Activated CD8-positive, alpha-beta memory T cell treated with anti-CD3 and anti-CD28 coated beads for 36 hours (primary cell): ENCODE data around the gene COIL. TPM values are rescaled to one million over a fixed set of nuclear protein-coding genes. Genes with fewer than 3 reads are reported as not detected.
"Not testable (repeated sequence)": the region's sequence is repeated elsewhere in the genome, so short reads cannot be mapped to it uniquely, and the experiment has no call there.

Source experiments
- CTCF ChIA-PET: fragments of 350-600 bp; sonication (Branson Sonifier 250); formaldehyde crosslinking; loops from one replicate; lab custom pipeline; 2021; ENCODE audit warnings: antibody characterized with exemption; lab: Charles Lee
- POLR2A ChIA-PET: fragments of 350-600 bp; sonication (Branson Sonifier 250); formaldehyde crosslinking; loops from one replicate; lab custom pipeline; 2021; ENCODE audit warnings: antibody characterized with exemption; lab: Charles Lee
- total RNA-seq, 2 experiments: library from RNA; stranded (reverse); gene quantifications; one replicate each; pipeline ENCODE4 v1.2.3, GENCODE V29; 2021

Gene COIL
- total RNA-seq, 2 experiments from 2014 or later = 21.5 to 22.5 TPM

DNA sequence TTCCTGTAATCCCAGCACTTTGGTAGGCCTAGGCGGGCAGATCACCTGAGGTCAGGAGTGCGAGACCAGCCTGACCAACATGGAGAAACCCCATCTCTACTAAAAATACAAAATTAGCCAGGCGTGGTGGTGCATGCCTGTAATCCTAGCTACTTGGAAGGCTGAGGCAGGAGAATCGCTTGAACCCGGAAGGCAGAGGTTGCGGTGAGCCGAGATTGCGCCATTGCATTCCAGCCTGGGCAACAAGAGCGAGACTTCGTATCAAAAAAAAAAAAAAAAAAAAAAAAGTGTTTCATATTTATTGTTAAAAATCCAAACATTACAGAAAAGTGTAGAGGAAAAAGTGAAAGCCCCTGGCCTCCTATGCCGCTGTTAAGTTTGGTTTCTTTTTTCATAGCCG is 19.7 kb upstream of the COIL start:
- CTCF ChIA-PET = interaction anchor here (1.4 kb wide), 1 partner anchor 23 kb away, joined by 3 read pairs; no protein-coding TSS in a partner anchor
- POLR2A ChIA-PET = not testable (repeated sequence)

DNA sequence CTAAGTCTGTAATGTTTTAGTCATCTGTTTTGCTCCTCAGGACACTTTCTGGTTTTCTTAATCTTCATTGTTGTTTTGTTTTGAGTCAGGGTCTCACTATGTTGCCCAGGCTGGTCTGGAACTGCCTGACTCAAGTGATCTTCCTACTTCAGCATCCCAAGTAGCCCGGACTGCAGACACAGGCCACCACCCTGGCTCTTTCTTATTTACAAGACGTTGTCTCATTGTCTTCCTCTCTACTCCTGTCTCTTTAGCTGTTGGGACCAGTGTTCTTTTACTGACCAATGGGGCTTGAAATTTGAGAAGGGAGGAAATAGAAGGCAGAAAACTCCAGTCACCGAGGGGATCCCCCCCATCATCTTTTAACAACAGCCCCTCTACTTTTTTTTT is 18.2 kb upstream of the COIL start:
- POLR2A ChIA-PET = no interaction called here

DNA sequence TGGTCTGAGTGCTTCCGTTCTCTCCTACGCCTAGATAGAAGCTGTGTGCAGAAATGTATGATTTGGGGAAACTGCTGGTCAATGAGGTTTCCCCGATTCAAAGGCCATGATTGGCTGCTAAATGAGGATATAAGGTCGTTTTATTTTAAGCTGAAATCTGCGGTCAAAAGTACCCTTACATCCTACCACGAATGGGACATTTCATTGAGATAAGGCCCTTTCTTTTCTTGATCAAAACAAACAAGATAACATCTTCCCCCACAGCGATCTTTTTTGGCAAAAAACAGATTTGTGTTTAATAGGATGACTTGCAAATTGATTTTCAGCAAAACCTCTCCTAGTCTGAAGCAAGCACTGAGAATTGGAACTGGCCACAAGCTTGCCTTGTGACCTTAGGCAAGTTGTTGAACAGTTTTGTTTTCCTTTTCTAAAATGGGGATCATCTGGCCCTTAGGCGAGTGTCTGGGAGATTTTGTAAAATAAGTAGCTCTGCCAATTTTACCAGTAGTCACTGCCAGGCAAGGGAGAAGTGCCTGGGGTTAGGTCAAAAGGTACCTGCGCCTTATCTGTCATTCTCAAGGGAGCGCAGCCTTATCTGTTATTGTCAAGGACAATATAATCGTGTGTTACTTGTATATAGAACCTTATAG is 17.7 kb upstream of the COIL start:
- POLR2A ChIA-PET = interaction anchor here (0.5 to 0.8 kb wide), 4 partner anchors 15 to 620 kb away, joined by 3 to 4 read pairs (median 4); no protein-coding TSS in a partner anchor
- CTCF ChIA-PET = interaction anchor here (0.8 kb wide), 1 partner anchor 29 kb away, joined by 4 read pairs; no protein-coding TSS in a partner anchor

More for the DNA sequence above, 18.2 kb upstream of the COIL start:
- CTCF ChIA-PET = interaction anchor here (1.4 kb wide), 1 partner anchor 22 kb away, joined by 3 read pairs; no protein-coding TSS in a partner anchor

DNA sequence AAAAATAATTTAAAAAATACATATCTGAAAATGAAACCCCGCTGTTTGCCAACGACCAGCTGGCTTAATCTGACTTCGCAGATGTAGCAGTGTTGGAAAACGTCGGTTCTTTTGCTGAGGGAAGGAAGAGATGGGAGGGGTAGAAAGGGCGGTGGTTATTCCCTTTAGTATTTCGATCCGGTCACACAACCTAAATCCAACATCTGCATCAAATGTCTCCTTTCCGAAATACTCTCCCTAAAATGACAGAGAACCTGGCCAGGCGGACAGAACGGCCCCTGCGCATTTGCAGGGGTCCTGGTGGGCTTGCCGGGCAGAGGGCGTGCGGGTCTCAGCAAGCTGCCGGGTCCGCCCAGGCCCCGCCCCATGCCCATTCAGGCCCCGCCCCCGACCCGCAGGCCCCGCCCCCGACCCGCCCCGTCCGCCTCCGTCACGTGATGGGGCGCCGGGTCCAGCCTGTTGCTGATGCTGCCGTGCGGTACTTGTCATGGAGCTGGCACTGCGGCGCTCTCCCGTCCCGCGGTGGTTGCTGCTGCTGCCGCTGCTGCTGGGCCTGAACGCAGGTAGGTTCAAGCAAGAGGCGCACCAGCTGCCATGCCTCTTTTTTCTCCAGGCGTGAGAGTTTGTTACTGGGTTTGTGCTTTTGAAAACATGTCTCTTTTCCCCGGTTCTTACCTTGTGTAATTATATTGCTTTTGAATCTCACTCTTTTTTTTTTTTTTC is 17.0 kb upstream of the COIL start, which contains the start of gene SCPEP1:
SCPEP1 (plus strand) TSS at position 459 of the 723 bp plus-strand sequence; CDS start at position 488, 29 bp downstream.
- ChIA-PET CTCF (interaction anchor here (0.8 to 1.6 kb wide), 3 partner anchors 11 to 33 kb away, joined by 3 to 5 read pairs (median 4); no protein-coding TSS in a partner anchor), POLR2A (interaction anchor here (0.7 to 0.8 kb wide), 4 partner anchors 74 to 620 kb away, joined by 3 to 4 read pairs (median 3); no protein-coding TSS in a partner anchor)

DNA sequence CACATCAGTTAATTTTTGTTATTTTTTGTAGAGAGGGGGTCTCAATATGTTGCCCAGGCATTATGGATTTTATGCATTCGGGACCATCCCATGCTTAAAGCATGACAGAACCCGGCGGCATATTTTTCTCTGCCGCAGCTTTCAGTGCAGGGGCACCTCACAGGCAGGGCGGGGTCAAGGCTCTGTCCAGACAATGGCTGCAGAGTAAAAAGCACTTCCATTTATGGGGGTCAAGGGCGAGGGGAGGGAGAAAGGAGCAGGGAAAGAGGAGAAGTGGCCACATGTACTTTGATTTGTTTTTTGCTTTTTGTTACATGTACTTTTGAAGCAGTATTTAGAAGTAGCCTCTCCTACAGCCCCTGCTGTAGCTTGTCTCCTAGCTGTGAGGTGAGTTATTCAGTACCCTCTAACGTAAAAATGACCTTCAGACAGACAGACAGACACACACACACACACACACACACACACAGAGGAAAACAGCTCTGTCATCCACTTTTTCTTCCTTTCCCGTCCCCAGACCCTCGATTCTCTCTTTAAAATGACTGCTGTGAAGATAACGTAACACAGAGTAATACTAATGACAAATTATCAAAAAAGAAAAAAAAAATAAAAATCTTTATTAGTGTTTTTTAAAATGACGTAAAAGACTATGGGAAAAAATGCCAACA is 16.2 kb upstream of the COIL start:
- ChIA-PET POLR2A (interaction anchor here (0.6 to 0.7 kb wide), 3 partner anchors 65 to 109 kb away, joined by 3 to 5 read pairs (median 3); no protein-coding TSS in a partner anchor), CTCF (interaction anchor here (1.0 to 1.6 kb wide), 3 partner anchors 10 to 856 kb away, joined by 3 to 5 read pairs (median 3); no protein-coding TSS in a partner anchor)

DNA sequence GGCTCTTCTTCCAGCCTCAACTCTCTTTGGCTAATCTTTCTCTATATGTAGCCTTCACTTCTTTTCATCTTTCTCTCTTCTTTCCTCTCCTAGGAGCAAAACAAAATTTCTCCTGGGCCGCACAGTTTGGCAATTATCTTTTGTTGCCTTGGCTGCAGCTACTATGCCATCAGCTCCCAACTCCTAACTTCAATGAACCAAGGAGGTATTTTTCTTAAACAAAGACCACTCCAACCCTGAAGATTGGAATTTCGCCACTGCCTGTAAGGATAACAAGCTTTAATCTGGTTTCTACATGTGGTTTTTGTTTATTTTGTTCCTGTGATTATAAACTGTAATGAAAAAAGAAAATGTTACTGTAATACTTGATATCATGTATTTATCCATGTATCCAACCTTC is 14.8 kb upstream of the COIL start:
- ChIA-PET POLR2A (no interaction called here), CTCF (interaction anchor here (0.7 kb wide), 1 partner anchor 870 kb away, joined by 3 read pairs; no protein-coding TSS in a partner anchor)

DNA sequence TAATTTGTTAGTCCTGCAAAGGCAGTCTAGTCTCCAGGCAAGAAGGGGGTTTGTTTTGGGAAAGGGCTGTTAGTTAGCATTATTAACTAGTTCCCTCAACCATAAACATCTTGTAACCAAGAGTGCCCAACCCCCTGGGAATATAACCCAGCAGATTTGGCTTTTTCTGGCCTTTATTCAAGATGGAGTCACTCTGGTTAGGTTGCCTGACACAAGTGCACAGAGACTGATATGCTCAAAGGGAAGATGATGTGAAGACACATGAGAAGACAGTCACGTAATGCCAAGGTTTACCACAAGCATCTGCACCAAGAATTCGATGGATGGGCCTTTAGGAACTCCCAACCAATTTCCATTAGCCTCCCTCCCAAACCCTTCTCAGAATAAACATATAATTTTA is 13.2 kb upstream of the COIL start:
- POLR2A ChIA-PET = no interaction called here
- CTCF ChIA-PET = no interaction called here

DNA sequence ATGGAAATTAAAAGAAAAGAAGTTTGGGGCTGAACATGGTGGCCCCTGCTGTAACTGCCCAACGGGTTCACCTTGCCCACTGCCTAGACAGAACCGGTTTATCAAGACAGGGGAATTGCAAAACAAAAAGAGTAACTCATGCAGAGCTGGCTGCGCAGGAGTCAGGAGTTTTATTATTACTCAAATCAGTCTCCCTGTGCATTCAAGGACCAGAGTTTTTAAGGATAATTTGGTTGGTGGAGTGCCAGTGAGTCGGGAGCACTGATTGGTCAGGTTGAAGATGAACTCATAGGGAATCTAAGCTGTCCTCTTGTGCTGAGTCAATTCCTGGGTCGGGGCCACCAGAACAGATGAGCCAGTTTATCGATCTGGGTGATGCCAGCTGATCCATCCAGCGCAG is 12.7 kb upstream of the COIL start:
- CTCF ChIA-PET = no interaction called here
- POLR2A ChIA-PET = no interaction called here

DNA sequence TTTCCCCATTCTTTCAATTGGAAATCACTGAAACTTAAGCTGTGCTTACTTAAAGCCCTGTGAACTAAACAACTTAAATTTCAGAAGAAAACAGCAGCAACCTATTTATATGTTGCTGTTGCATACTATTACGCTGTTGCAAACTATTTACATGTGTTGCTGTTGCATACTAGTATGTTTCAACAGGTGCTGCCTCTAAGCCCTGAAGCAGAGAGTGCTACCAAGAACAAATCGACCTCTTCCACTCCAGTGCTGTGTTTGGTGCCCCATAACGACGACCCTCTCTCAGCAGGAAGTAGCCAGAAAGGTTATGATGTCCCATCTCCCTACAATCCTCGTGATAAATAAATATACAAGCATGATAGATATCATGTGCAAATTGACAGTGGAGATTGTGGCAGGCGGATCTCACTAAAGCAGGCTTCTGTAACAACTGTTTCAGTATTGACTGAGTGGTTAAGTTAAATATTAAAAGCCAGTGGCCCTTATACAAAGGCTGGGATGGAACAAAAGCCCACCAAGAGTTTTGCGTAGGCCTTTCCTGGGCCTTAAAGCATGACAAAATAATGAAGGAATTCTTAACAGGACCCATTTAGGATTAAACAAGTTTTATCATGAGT is 11.4 kb upstream of the COIL start:
- POLR2A ChIA-PET = no interaction called here
- CTCF ChIA-PET = no interaction called here

DNA sequence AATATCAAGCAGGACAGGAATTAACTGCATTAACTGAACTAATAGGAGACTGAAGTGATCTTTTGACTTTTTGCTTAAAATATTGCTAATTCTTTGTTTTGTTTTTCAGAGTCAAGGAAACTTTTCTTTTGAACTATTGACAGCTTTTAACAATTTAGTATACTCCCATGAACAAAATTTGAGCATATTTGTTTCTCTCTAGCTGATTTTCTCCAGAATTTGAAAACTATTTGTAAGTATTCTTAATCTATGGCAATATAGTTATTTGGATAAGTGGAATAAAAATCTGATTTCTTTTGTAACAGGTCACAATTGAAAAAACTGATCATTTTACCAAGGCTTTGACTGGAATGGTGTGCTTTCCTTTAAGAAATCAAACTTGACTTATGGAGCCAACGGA is 10.1 kb upstream of the COIL start:
- ChIA-PET POLR2A (no interaction called here), CTCF (no interaction called here)

DNA sequence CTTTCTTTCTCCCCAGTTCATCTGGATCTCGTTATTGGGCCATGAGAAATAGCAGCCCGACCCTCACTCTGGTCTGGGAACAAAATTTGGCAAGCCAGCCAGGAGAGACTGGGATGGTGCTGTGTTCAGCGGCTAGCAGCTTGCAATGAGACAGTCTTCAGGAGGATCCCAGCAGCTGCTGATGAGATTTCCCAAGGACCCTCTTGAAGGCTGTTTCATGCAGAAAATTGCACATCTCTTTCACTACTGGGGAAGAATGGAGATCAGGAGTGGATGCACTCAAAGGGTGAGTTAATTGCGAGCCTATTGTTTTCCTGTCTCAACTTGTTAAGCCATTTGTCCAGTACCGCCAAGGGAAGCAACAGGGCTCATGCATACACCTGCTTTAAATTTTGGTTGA is 5.5 kb upstream of the COIL start:
- ChIA-PET POLR2A (no interaction called here), CTCF (interaction anchor here (2.1 kb wide), 1 partner anchor 11 kb away, joined by 5 read pairs; the partner anchor contains the start of gene SCPEP1)

DNA sequence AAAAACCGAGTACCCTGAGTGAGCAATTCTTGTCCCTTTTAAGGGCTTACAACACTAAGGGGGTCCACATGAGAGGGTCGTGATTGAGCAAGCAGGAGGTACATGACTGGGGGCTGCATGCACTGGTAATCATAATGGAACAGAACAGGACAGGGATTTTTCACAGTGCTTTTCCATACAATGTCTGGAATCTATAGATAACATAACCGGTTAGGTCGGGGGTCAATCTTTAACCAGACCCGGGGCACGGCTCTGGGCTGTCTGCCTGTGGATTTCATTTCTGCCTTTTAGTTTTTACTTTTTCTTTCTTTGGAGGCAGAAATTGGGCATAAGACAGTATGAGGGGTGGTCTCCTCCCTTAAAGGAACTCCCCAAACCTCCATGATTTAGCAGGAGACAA is 4.8 kb upstream of the COIL start:
- CTCF ChIA-PET, POLR2A ChIA-PET: not testable (repeated sequence)

DNA sequence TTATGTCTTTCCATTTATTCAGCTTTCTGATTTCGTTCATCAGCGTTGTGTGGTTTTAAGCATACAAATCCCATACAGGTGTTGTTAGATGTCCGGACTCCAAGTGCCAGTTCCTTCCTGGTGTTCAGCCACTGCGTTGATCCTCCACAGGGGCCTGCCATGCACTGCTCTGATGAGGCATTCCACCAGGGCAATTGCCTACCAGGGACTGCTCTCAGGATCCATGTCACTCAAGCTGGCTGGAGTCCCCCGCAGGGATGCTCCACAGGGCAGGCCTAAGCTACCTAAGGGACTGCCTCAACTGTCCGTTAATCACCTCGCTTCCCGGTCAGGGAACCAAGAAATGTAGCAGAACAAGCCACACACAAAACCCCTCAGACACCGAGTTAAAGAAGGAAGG is 4.4 kb upstream of the COIL start:
- POLR2A ChIA-PET, CTCF ChIA-PET: not testable (repeated sequence)

DNA sequence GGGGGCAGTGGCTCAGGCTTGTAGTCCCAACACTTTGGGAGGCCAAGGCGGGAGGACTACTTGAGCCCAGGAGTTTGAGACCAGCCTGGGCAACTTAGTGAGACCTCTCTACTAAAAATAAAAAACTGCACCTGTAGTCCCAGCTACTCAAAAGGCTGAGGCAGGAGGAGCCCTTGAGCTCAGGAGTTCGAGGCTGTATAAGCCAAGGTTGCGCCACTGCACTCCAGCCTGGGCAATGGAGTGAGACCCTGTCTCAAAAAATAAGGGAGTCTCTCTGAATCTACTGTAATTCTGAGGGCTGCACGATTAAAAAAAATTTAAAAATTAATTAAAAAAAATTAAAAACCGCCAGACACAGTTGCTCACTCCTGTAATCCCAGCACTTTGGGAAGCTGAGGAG is 3.9 kb downstream of the COIL start:
- POLR2A ChIA-PET = no interaction called here
- CTCF ChIA-PET = interaction anchor here (0.6 kb wide), 1 partner anchor 23 kb away, joined by 3 read pairs; no protein-coding TSS in a partner anchor

DNA sequence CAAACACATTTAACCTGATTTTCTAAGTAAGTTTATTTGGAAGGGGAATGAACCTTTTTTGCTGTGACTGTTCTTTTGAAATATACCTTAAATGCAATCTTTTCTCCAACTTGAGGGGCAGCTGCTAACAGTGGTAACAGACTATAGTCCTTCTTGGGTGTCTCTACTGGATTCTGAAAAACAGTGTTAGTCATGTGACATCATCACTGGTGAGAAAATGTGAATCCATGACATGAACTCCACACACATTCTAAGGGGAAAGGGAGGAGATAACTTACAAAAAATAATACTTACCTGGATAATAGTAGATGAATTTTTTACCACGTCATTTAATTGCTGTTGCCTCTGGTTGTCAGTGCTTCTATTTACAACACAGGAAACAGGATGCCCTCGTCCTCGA is 11.3 kb downstream of the COIL start:
- ChIA-PET POLR2A (no interaction called here), CTCF (interaction anchor here (0.9 kb wide), 1 partner anchor 29 kb away, joined by 4 read pairs; no protein-coding TSS in a partner anchor)

DNA sequence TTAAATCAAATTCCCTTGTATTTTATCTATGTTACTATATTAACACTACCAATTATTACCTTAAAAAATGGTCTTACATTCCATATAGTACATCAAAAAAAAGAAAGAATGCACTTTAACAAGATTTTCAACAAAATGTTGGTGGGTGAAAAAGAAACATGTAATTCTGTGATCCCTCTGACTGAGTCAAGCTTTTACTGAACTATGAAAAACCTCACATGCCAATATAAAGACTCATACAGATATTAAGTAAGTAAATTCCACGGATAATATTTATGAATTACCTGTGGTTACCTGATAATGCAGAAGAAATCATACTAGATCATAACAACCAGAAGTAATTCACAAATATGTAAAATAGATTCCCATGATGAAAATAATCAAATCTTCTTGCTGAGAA is 12.4 kb downstream of the COIL start:
- ChIA-PET CTCF (no interaction called here), POLR2A (no interaction called here)

DNA sequence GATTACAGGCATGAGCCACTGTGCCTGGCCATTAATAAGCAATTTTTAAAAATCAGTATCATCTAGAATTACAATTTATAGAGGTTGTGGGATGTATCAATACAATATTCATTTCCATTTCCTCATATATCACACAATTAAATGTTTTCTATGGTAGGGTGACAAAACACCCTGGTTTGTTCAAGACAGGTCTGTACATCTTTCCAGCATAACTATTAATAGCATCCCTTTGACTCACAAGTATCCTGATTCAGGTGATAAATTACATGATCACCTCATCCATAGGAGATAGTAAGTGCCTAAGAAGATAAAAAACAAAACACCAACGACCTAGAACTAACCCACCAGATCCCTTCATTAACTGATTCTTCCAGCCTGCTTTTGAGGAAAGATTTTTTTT is 13.1 kb downstream of the COIL start:
- ChIA-PET POLR2A (no interaction called here), CTCF (no interaction called here)

DNA sequence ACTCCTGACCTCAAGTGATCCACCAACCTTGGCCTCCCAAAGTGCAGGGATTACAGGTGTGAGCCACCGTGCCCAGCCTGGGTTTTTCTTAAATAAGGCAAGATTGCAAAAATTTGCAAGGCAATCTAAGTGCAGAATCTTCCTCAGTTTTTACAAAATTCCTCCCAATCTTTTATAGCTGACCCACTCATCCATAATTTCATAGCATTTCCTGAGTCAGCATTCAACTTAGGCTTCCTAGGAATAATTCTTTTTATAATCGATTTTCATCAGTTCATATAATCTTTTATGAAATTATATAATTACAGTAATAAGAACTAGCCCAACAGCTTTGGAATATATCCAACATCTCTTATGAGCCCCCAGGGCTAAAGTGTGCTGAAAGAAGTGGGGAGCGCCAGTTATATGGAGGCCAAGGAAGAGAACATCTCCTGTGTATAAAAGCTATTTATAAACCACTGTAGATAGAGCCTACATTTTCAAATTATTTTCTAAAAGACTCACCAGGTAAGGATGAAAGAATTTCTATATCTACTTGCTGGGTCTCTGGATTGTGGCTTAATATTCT is 14.8 kb downstream of the COIL start:
- ChIA-PET POLR2A (no interaction called here), CTCF (interaction anchor here (1.2 kb wide), 1 partner anchor 126 kb away, joined by 3 read pairs; no protein-coding TSS in a partner anchor)
